Ovary (tissue), 3 donors: ENCODE measurements around the gene CXCR5.

Source experiments
- CTCF ChIP-seq, 3 donors: fragments of 450-650 bp in 2 of 3; fragments of 200-600 bp in 1 of 3; IDR thresholded peaks; one replicate each; pipeline versions ENCODE4 v1.5.1 to v1.8.0; 2016 to 2022; ENCODE audit warnings: antibody characterized with exemption in 3 of 3, mild to moderate bottlenecking in 1 of 3
- EP300 ChIP-seq: sonication (generic); formaldehyde crosslinking; IDR thresholded peaks from one replicate; pipeline ENCODE4 v1.6.1; 2017; ENCODE audit warnings: antibody characterized with exemption
- donor health status: DM: no; HTN: no; CAD: no.

GRCh38 chr11:118892514-118892913 is 8.8 kb downstream of the CXCR5 start:
- TF ChIP-seq CTCF (IDR thresholded peaks at IDR 0.05): no peak
- TF ChIP-seq EP300: no peak
